Measurements from ENCODE around the gene ABCG4.

DNA sequence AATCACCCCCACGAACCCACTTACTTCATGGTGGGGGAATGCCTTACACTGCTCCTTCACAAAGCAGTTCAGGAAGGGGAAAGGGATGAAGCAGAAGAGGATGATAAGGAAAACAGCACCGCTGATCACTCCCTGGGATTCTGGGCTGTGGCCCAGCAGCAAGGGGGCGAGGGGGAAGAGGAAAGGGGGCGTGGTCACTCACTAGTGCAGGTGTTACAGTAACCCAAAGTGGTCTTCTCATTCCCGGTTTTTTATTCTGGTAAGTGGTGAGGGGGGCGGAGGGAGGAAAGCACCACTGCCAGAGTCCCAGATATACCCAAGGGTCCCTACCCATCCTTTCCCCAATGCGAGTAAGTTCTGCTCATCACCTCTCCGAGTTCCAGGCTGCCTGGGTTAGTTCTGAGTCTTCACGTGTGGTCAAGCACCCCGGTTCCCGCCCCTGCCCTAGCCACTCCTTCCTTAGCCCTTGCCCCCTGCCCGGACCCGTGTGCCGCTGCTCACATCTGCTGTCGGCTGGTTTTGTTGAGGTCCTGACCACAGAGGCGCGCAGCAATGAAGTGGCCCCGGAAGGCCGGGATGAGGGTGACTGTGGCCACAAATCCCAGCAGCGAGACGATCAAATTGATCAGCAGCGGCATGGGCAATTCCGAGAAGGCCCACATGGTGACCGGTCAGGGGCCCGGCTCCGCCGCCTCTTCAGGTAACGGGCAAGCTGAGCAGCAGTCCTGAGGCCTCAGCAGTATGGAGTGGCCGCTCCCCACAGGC is 47.7 kb upstream of the ABCG4 start:
- TF ChIP-seq, protein P1, sequence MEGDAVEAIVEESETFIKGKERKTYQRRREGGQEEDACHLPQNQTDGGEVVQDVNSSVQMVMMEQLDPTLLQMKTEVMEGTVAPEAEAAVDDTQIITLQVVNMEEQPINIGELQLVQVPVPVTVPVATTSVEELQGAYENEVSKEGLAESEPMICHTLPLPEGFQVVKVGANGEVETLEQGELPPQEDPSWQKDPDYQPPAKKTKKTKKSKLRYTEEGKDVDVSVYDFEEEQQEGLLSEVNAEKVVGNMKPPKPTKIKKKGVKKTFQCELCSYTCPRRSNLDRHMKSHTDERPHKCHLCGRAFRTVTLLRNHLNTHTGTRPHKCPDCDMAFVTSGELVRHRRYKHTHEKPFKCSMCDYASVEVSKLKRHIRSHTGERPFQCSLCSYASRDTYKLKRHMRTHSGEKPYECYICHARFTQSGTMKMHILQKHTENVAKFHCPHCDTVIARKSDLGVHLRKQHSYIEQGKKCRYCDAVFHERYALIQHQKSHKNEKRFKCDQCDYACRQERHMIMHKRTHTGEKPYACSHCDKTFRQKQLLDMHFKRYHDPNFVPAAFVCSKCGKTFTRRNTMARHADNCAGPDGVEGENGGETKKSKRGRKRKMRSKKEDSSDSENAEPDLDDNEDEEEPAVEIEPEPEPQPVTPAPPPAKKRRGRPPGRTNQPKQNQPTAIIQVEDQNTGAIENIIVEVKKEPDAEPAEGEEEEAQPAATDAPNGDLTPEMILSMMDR (IDR thresholded peaks at IDR 0.05) = no peak
- no peak for TF ChIP-seq POLR2A (IDR thresholded peaks at IDR 0.05)
